Fibroblast of pulmonary artery (primary cell): ENCODE results near the gene SPATA4.
"Not testable (repeated sequence)": the region's sequence is repeated elsewhere in the genome, so short reads cannot be mapped to it uniquely, and the experiment has no call there.

Experiments
- DNase-seq: peaks from one replicate; pipeline ENCODE4 v3.0.0-alpha.2; 2010; ENCODE audit warnings: low read depth
- H3K4me3 ChIP-seq: replicated peaks from 2 replicates; pipeline ENCODE4 v1.5.1; 2011; ENCODE audit warnings: low read depth, mild to moderate bottlenecking, control low read depth, low read length, moderate library complexity
- TF ChIP-seq, protein P1 (sequence below): IDR thresholded peaks from 2 replicates; pipeline ENCODE4 v1.5.1; 2011; ENCODE audit warnings: mild to moderate bottlenecking, control low read depth, low read length, inconsistent platforms; ENCODE audit errors: missing control alignments

The SPATA4 gene

DNA sequence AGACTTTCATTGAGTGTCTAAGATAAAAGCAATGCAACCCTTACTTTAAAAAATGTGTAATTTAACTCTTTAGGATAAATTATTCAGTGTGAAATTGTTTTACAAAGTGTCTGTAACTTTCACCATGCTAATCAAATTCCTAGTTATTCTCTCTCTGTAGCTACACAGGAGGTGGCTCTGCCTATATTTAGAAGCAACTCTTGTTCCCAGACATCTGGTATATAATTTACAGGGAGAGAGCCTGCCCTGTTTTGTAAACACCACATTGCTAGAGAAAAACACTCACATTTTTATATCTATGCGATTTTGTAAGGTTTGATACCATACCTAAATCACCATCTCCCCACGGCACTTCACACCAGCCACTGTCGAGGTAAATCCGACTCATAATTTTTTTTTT lies 35.5 kb upstream of the SPATA4 start:
- no peak for DNase-seq
- TF ChIP-seq, protein P1, sequence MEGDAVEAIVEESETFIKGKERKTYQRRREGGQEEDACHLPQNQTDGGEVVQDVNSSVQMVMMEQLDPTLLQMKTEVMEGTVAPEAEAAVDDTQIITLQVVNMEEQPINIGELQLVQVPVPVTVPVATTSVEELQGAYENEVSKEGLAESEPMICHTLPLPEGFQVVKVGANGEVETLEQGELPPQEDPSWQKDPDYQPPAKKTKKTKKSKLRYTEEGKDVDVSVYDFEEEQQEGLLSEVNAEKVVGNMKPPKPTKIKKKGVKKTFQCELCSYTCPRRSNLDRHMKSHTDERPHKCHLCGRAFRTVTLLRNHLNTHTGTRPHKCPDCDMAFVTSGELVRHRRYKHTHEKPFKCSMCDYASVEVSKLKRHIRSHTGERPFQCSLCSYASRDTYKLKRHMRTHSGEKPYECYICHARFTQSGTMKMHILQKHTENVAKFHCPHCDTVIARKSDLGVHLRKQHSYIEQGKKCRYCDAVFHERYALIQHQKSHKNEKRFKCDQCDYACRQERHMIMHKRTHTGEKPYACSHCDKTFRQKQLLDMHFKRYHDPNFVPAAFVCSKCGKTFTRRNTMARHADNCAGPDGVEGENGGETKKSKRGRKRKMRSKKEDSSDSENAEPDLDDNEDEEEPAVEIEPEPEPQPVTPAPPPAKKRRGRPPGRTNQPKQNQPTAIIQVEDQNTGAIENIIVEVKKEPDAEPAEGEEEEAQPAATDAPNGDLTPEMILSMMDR: no peak
- H3K4me3 ChIP-seq: no peak overlapping the region

DNA sequence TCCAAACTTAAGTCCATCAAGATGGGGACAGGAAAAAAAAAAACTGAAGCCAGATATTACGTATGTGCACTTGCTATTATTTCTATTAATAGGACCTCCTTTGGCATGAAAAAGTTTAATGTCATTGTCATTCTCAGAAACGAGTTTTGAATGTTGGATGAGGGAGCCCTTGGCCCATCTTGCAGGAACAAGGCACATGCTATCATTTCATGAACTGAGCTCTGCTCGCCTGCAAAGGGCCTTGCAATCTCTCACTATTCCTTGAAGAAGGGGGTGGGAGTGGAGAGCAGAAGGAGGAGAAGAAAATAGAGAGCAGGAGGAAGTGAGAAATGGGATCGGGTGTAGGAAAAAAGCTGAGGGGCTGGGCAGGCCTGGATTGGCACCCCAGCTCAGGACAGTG lies 34.3 kb upstream of the SPATA4 start:
- TF ChIP-seq, protein P1: no peak
- DNase-seq: no peak
- no peak overlapping the region for H3K4me3 ChIP-seq

DNA sequence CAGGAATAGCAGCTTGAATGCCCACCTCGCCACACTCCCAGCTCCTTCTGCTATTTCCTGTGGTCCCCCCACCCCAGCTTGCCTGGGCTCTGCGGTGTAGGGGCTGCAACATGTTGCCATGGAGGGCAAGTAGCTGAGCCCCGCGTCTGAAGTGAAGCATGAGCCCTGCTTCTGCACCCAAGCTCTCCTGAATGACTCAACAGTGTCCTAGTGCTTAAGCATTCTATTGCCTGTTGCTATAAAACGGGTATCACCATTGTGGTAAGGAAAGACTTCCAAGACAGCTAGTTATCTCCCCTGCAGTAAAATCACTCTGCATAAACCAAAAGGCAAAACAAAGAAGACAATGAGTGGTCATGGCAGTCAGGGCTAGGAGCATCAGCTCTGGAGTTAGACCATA lies 31.4 kb upstream of the SPATA4 start:
- no peak overlapping the region for H3K4me3 ChIP-seq
- TF ChIP-seq, protein P1: no peak
- no peak for DNase-seq

DNA sequence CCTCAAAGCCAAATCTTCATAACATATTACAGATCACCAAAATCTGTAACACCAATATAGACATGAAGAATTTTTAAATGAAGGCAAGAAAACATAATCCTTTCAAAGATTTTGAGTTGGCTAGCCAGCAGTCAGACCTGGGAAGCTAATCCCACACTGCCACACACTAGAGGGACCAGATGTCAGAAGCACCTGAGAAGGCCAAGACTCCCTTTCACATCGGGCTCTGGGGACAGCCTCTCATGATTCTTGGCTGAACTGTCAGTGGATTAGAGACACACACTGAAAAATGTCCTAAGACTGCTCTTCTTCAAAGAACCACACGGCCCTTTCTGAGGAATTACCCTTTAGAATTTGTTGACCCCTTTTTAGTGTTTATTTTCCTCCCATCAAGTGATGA lies 28.2 kb upstream of the SPATA4 start:
- H3K4me3 ChIP-seq: no peak overlapping the region
- TF ChIP-seq, protein P1: no peak
- DNase-seq: no peak

DNA sequence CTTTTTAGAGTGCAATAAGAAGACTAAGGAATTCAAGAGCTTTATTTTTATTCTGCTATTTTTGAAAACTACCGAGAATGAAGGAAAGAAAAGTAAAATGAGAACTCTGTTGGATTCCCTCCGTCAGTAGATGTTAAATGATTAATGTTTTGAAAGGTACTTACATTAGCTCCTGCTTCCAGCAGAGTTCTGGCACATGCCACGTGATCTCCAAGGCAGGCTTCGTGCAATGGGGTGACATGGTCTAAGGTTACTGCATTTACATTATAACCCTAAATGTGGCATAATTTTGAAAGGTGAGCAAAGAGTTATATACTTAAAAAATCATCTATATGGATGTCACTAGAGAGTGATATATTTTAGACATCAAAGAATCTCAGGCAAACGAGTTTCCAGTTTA lies 26.8 kb upstream of the SPATA4 start:
- H3K4me3 ChIP-seq: no peak overlapping the region
- TF ChIP-seq, protein P1: no peak
- no peak for DNase-seq

DNA sequence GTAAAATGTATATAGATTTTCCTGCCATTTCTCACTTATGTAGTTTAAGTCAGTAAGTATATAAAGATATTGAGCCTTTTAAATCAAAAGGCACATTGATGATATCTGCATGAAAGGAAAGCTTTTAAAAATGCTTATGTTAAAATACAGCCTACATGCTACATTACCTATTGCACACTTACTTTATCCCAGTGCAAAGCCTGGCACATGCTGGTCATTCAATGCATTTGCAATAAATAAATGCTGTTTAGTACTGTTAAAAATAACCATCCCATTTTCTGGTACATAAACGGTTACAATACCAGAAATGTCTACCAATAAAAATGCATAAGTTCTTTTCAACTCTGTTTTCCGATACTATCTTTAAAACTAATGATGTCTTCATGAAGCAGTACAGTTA lies 22.1 kb upstream of the SPATA4 start:
- TF ChIP-seq, protein P1: no peak
- no peak overlapping the region for H3K4me3 ChIP-seq
- DNase-seq: no peak

DNA sequence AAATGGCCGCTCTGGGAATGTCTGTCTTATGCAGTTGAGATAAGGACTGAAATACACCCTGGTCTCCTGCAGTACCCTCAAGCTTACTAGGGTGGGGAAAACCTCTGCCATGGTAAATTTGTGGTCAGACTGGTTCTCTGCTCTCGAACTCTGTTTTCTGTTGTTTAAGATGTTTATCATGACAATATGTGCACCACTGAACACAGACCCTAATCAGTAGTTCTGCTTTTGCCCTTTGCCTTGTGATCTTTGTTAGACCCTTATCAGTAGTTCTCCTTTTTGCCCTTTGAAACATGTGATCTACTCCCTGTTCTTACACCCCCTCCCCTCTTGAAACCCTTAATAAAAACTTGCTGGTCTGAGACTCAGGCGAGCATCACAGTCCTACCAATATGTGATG lies 17.0 kb upstream of the SPATA4 start:
- not testable (repeated sequence) for DNase-seq, H3K4me3 ChIP-seq
